Thyroid gland (tissue), 4 donors: ENCODE results near the gene UGT1A6. TPM values are rescaled to one million over a fixed set of nuclear protein-coding genes. Genes with fewer than 3 reads are reported as not detected.
"Not testable (repeated sequence)": the region's sequence is repeated elsewhere in the genome, so short reads cannot be mapped to it uniquely, and the experiment has no call there.

Source experiments
- DNase-seq, 2 donors: peaks; one replicate each; pipeline ENCODE4 v3.0.0-alpha.2; 2019
- H3K27ac ChIP-seq, 3 donors: fragments of 200-600 bp; sonication (generic); 1 replicate in 2 of 3; 2 replicates in 1 of 3; pipeline ENCODE4 v1.5.1; 2016 to 2019; ENCODE audit warnings: mild to moderate bottlenecking in 1 of 3, moderate library complexity in 1 of 3
- H3K27me3 ChIP-seq: fragments of 200-600 bp; sonication (generic); one replicate; pipeline ENCODE4 v1.5.1; 2019
- H3K36me3 ChIP-seq, 2 donors: fragments of 200-600 bp; sonication (generic); one replicate each; pipeline ENCODE4 v1.5.1; 2016 to 2019
- H3K4me1 ChIP-seq, 2 donors: fragments of 200-600 bp; sonication (generic); one replicate each; pipeline ENCODE4 v1.5.1; 2017 to 2019
- H3K4me3 ChIP-seq, 3 donors: fragments of 200-600 bp; sonication (generic); replicated peaks in 1 of 3; 1 replicate in 2 of 3; 2 replicates in 1 of 3; pipeline ENCODE4 v1.5.1; 2016; ENCODE audit warnings: mild to moderate bottlenecking in 1 of 3
- H3K9me3 ChIP-seq: fragments of 200-600 bp; sonication (generic); one replicate; pipeline ENCODE4 v1.5.1; 2017
- CTCF ChIP-seq, 6 experiments: fragments of 200-600 bp in 3 of 6; fragments of 450-650 bp in 3 of 6; sonication (generic) in 3 of 6; IDR thresholded peaks; one replicate each; pipeline ENCODE4 v1.5.1; 2016 to 2019; ENCODE audit warnings: antibody characterized with exemption in 6 of 6, mild to moderate bottlenecking in 2 of 6, inconsistent platforms in 1 of 6, moderate library complexity in 1 of 6
- POLR2A ChIP-seq, 2 donors: fragments of 450-650 bp; IDR thresholded peaks; one replicate each; pipeline ENCODE4 v1.6.1; 2017; ENCODE audit warnings: antibody characterized with exemption in 2 of 2, mild to moderate bottlenecking in 2 of 2, moderate library complexity in 1 of 2
- WGBS, 2 donors: methylation state at CpG; one replicate each; pipeline ENCODE4 v1.1.5; 2017; 5-methylcytosine and 5-hydroxymethylcytosine counted together
- intact Hi-C: fragments of 100-400 bp; cut with DNase I; formaldehyde crosslinking; loops from one replicate; pipeline ENCODE4 v1.15.1; 2023
- total RNA-seq, 4 donors: library from RNA; depleted of rRNA; stranded (reverse); fragments of >200 nt; gene quantifications; one replicate each; pipeline ENCODE4 v1.2.3, GENCODE V29; 2016

The UGT1A6 gene
- total RNA-seq, 4 donors from 2014 or later, result 0.81 to 6.2 (median 3.5) TPM

GRCh38 chr2:233712611-233713261 lies 20.0 kb downstream of the UGT1A6 start, which contains the start of gene UGT1A5:
Gene UGT1A5, plus strand, starts transcription at chr2:233712907. Its CDS starts 85 bp downstream, at chr2:233712992.
- Histone ChIP-seq H3K9me3 (no peaks in the 10 kb centered on the region), H3K4me3 (no peak within 1 kb of the TSS), H3K4me1 (no peaks in the 10 kb centered on the region), H3K27ac (no peak within 1 kb of the TSS), H3K27me3 (no peaks in the 10 kb centered on the region), H3K36me3 (no peaks in the 10 kb centered on the region)
- intact Hi-C loops, result no loop called here
- TF ChIP-seq POLR2A (IDR thresholded peaks at IDR 0.05) (no peak), CTCF (IDR thresholded peaks at IDR 0.05) (no peak)
- no peak for DNase-seq
- WGBS, 2 donors, result 84 to 88% methylated on average over 12 to 13 of the region's 14 CpGs

GRCh38 chr2:233713262-233713615 lies 20.5 kb downstream of the UGT1A6 start:
- DNase-seq, result no peak
- H3K4me1 ChIP-seq, result no peaks in the 10 kb centered on the region
- H3K36me3 ChIP-seq, result no peaks in the 10 kb centered on the region
- H3K27ac ChIP-seq, result no peak overlapping the region
- intact Hi-C loops, result no loop called here
- H3K4me3 ChIP-seq, result no peak overlapping the region
- 67 to 76% methylated on average over 7 of the region's 7 CpGs for WGBS, 2 donors
- no peaks in the 10 kb centered on the region for H3K9me3 ChIP-seq
- no peak for TF ChIP-seq CTCF (IDR thresholded peaks at IDR 0.05)
- H3K27me3 ChIP-seq, result no peaks in the 10 kb centered on the region

GRCh38 chr2:233714121-233714520 lies 21.4 kb downstream of the UGT1A6 start:
- Histone ChIP-seq H3K4me1 (no peaks in the 10 kb centered on the region), H3K27me3 (no peaks in the 10 kb centered on the region), H3K27ac (no peak overlapping the region), H3K4me3 (no peak overlapping the region), H3K36me3 (no peaks in the 10 kb centered on the region), H3K9me3 (no peaks in the 10 kb centered on the region)
- no peak for TF ChIP-seq CTCF (IDR thresholded peaks at IDR 0.05)
- TF ChIP-seq POLR2A (IDR thresholded peaks at IDR 0.05), result no peak
- intact Hi-C loops, result no loop called here
- 82 to 88% methylated on average over 2 of the region's 2 CpGs for whole genome bisulfite sequencing, 2 donors
- no peak for DNase-seq

- Histone ChIP-seq H3K9me3 (no peaks in the 10 kb centered on the region), H3K27me3 (no peaks in the 10 kb centered on the region), H3K4me1 (no peaks in the 10 kb centered on the region), H3K27ac (no peak within 1 kb of the TSS), H3K4me3 (no peak within 1 kb of the TSS), H3K36me3 (no peaks in the 10 kb centered on the region)
- no peak for DNase-seq
- TF ChIP-seq CTCF (IDR thresholded peaks at IDR 0.05), result no peak
- no peak for TF ChIP-seq POLR2A (IDR thresholded peaks at IDR 0.05)
- intact Hi-C loops, result no loop called here
- WGBS, 2 donors, result 81 to 91% methylated on average over 6 to 7 of the region's 7 CpGs
These were observed 25.9 kb downstream of the UGT1A6 start, which contains the start of gene UGT1A4 for GRCh38 chr2:233718552-233718951. Gene UGT1A4, plus strand, starts transcription at chr2:233718736. Its CDS starts 85 bp downstream, at chr2:233718821.

GRCh38 chr2:233728723-233729301 lies 36.1 kb downstream of the UGT1A6 start, which contains the start of gene UGT1A3:
Gene UGT1A3, plus strand, starts transcription at chr2:233729042. Its CDS starts 85 bp downstream, at chr2:233729127.
- WGBS, 2 donors, result 88 to 89% methylated on average over 8 of the region's 8 CpGs
- TF ChIP-seq CTCF (IDR thresholded peaks at IDR 0.05) (no peak), POLR2A (IDR thresholded peaks at IDR 0.05) (no peak)
- no peak for DNase-seq

GRCh38 chr2:233736868-233737653 lies 44.4 kb downstream of the UGT1A6 start:
- DNase-seq, H3K9me3 ChIP-seq, intact Hi-C loops, H3K4me1 ChIP-seq, H3K36me3 ChIP-seq, H3K27me3 ChIP-seq, H3K27ac ChIP-seq, H3K4me3 ChIP-seq: not testable (repeated sequence)
- WGBS, 2 donors, result 85 to 91% methylated on average over 10 to 13 of the region's 14 CpGs

More at GRCh38 chr2:233728723-233729301, 36.1 kb downstream of the UGT1A6 start, which contains the start of gene UGT1A3:
- Histone ChIP-seq H3K27ac (no peak within 1 kb of the TSS), H3K9me3 (no peaks in the 10 kb centered on the region), H3K27me3 (no peaks in the 10 kb centered on the region), H3K36me3 (no peaks in the 10 kb centered on the region), H3K4me1 (no peaks in the 10 kb centered on the region), H3K4me3 (no peak within 1 kb of the TSS)
- intact Hi-C loops, result no loop called here
